Measurements from ENCODE around the gene TMED9. TPM values are rescaled to one million over a fixed set of nuclear protein-coding genes. Genes with fewer than 3 reads are reported as not detected.

The TMED9 gene
- polyA plus RNA-seq, 1 experiment: 391 TPM

DNA sequence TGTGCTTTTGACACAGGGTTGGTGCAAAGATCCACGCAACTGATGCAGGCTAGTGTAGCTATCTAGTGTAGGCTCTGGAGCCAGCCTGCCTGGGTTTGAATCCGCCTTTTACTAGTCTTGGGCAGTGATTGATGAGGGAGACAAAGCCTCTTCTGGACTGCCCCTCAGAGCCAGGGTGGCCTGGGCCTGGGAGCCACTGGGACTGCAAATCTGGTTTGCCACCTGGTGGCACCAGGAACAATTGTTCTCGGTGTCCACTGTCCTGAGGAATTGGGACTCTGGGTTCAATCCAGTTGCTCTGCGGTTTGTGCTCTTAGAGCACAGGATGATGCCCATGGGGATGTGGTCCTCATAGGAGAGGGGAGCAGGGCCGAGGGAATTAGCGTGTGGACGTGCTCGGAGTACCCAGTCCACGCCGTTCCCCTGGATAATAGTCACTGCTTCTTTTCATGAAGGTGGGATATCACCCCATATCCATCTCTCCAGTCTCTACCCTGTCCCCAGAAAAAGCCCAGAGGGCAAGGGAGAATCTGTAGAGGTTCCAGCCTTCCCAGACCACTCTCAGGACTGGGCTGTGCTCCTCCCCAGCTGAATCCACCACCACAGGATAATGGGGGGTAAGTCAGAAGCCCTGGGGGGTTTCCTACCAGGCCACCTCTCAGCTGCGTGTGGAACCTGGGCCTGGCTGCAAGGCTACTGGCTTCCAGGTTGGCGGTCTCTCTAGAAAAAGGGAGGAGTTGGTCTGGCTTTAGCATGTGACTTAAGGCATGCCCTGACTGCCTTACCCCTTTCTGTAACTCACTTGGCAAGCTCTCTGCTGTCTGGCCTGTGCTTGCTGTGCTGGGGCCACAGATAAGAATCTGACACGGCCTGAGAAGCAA is 9.8 kb downstream of the TMED9 start:
- no peak overlapping the region for H3K4me3 ChIP-seq (ENCODE audit: low read depth, low read length)
- H3K27me3 ChIP-seq (ENCODE audit: control insufficient read depth, insufficient read depth, low read length): no peaks in the 10 kb centered on the region
- TF ChIP-seq, protein P1, sequence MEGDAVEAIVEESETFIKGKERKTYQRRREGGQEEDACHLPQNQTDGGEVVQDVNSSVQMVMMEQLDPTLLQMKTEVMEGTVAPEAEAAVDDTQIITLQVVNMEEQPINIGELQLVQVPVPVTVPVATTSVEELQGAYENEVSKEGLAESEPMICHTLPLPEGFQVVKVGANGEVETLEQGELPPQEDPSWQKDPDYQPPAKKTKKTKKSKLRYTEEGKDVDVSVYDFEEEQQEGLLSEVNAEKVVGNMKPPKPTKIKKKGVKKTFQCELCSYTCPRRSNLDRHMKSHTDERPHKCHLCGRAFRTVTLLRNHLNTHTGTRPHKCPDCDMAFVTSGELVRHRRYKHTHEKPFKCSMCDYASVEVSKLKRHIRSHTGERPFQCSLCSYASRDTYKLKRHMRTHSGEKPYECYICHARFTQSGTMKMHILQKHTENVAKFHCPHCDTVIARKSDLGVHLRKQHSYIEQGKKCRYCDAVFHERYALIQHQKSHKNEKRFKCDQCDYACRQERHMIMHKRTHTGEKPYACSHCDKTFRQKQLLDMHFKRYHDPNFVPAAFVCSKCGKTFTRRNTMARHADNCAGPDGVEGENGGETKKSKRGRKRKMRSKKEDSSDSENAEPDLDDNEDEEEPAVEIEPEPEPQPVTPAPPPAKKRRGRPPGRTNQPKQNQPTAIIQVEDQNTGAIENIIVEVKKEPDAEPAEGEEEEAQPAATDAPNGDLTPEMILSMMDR (IDR thresholded peaks at IDR 0.05; ENCODE audit: insufficient read depth, low read depth, low read length): no peak
- POLR2A ChIA-PET: no interaction called here
- CTCF ChIA-PET: interaction anchor here (0.5 to 1.1 kb wide), 4 partner anchors 11 to 554 kb away, joined by 3 to 4 read pairs (median 3); no protein-coding TSS in a partner anchor
- peaks cover 8% of the 10 kb centered on the region for H3K36me3 ChIP-seq (ENCODE audit: control insufficient read depth, insufficient read depth, low read length)
- no peak for DNase-seq (ENCODE audit: low read depth)

DNA sequence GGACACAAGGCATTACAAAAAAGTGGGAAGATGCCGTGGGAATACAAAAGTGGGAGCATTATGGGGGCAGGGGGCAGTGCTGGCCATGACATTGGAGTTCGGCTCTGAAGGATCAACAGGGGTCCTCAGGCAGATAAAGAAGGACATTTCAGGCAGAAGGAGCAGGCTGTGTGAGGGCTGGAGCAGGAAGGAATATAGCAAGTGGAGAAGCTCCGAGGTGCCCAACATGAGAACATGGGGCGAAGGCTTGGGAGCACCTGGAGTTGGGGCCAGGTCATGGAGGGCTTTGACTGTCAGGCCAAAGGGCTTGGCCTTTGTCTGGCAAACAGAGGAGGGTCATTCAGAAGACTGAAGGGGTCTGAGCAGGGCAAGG is 10.4 kb downstream of the TMED9 start:
- DNase-seq (ENCODE audit: low read depth): no peak
- TF ChIP-seq, protein P1 (IDR thresholded peaks at IDR 0.05; ENCODE audit: insufficient read depth, low read depth, low read length): no peak
- Histone ChIP-seq H3K36me3 (ENCODE audit: control insufficient read depth, insufficient read depth, low read length) (peaks cover 8% of the 10 kb centered on the region), H3K4me3 (ENCODE audit: low read depth, low read length) (no peak overlapping the region), H3K27me3 (ENCODE audit: control insufficient read depth, insufficient read depth, low read length) (no peaks in the 10 kb centered on the region)
- CTCF ChIA-PET: no interaction called here
- POLR2A ChIA-PET: no interaction called here

DNA sequence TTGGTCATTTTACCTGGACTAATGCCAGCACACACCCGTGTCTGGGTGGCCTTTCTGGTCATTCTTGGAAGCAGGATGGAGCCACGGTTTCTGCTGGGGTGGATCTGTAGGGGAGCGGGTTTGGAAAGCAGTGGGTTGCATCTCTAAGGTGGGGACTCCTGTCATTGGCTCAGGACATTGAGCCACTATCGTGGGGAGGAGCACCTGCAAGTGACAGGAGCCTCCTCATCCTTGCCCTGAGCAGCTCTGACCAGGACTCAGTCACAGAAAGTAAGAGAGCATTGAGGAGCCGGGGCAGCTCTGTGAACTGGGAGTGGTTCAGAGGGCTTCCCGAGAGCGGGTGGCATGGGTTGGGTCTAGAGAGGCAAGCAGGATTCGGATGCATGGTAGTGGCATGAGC is 11.6 kb downstream of the TMED9 start:
- TF ChIP-seq, protein P1 (IDR thresholded peaks at IDR 0.05; ENCODE audit: insufficient read depth, low read depth, low read length): no peak
- Histone ChIP-seq H3K27me3 (ENCODE audit: control insufficient read depth, insufficient read depth, low read length) (no peaks in the 10 kb centered on the region), H3K36me3 (ENCODE audit: control insufficient read depth, insufficient read depth, low read length) (peaks cover 14% of the 10 kb centered on the region), H3K4me3 (ENCODE audit: low read depth, low read length) (no peak overlapping the region)
- ChIA-PET POLR2A (no interaction called here), CTCF (interaction anchor here (1.0 kb wide), 1 partner anchor 57 kb away, joined by 3 read pairs; no protein-coding TSS in a partner anchor)
- no peak for DNase-seq (ENCODE audit: low read depth)

DNA sequence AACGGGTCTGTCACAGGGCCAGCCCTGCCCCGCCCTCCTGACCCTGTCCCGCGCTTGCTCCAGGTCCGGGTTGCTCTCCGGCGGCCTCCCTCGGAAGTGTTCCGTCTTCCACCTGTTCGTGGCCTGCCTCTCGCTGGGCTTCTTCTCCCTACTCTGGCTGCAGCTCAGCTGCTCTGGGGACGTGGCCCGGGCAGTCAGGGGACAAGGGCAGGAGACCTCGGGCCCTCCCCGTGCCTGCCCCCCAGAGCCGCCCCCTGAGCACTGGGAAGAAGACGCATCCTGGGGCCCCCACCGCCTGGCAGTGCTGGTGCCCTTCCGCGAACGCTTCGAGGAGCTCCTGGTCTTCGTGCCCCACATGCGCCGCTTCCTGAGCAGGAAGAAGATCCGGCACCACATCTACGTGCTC is 12.1 kb downstream of the TMED9 start:
- Histone ChIP-seq H3K36me3 (ENCODE audit: control insufficient read depth, insufficient read depth, low read length) (peaks cover 15% of the 10 kb centered on the region), H3K4me3 (ENCODE audit: low read depth, low read length) (no peak overlapping the region), H3K27me3 (ENCODE audit: control insufficient read depth, insufficient read depth, low read length) (no peaks in the 10 kb centered on the region)
- POLR2A ChIA-PET: no interaction called here
- no peak for DNase-seq (ENCODE audit: low read depth)
- CTCF ChIA-PET: no interaction called here
- TF ChIP-seq, protein P1 (IDR thresholded peaks at IDR 0.05; ENCODE audit: insufficient read depth, low read depth, low read length): no peak

DNA sequence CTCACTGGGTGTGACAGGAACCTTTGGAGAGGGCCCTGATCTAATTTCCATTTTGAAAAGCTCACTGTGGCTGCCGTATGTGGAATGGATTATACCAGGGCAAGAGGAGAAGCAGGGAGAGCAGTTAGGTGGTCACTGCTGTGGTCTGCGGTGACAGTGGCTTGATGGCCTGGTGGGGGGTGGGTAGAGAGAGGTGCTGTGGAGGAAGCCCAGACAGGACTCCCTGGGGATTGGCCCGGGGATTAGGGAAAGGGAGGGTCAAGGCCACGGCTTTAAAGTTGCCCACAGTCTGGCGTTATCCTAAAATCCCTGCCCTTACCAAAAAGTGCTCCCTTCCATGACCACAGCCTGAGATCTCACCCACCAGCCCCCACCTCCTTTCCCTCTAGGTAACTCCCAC is 12.7 kb downstream of the TMED9 start:
- ChIA-PET POLR2A (no interaction called here), CTCF (no interaction called here)
- TF ChIP-seq, protein P1 (IDR thresholded peaks at IDR 0.05; ENCODE audit: insufficient read depth, low read depth, low read length): no peak
- peaks cover 16% of the 10 kb centered on the region for H3K36me3 ChIP-seq (ENCODE audit: control insufficient read depth, insufficient read depth, low read length)
- no peak overlapping the region for H3K4me3 ChIP-seq (ENCODE audit: low read depth, low read length)
- no peaks in the 10 kb centered on the region for H3K27me3 ChIP-seq (ENCODE audit: control insufficient read depth, insufficient read depth, low read length)
- no peak for DNase-seq (ENCODE audit: low read depth)
